PC-9 (cell line): ENCODE measurements around the gene TRIP12. TPM values are rescaled to one million over a fixed set of nuclear protein-coding genes. Genes with fewer than 3 reads are reported as not detected.
A peak's percentile ranks its signal among the peaks of the same experiment; 100 is the strongest.

Experiments
- BruUV-seq: library from RNA; stranded (reverse); fragments of 400-500 nt; replicated peaks from 2 replicates; lab custom pipeline; 2021; lab: Mats Ljungman, UMichigan
- CTCF ChIA-PET: fragments of 300-600 bp; sonication (Branson Sonifier 250); formaldehyde crosslinking; loops from one replicate; lab custom pipeline; 2022; ENCODE audit warnings: antibody characterized with exemption; lab: Charles Lee
- POLR2A ChIA-PET: fragments of 300-600 bp; sonication (Branson Sonifier 250); formaldehyde crosslinking; loops from one replicate; lab custom pipeline; 2022; ENCODE audit warnings: antibody characterized with exemption; ENCODE audit not compliant: unreplicated experiment; lab: Charles Lee
- DNase-seq, 2 experiments: peaks; one replicate each; pipeline versions ENCODE4 v3.0.0 to v3.0.0-alpha.2; 2015 to 2022; ENCODE audit warnings: mixed read lengths in 1 of 2
- H2AFZ ChIP-seq: fragments of 200-600 bp; sonication (generic); 2 replicates; pipeline ENCODE4 v1.8.1; 2017; ENCODE audit warnings: antibody characterized with exemption
- H3F3A ChIP-seq: fragments of 200-600 bp; sonication (generic); 2 replicates; pipeline ENCODE4 v1.8.1; 2017; ENCODE audit warnings: antibody characterized with exemption, mild to moderate bottlenecking, low read depth; ENCODE audit not compliant: insufficient read depth
- H3K27ac ChIP-seq: fragments of 200-600 bp; sonication (generic); 2 replicates; pipeline ENCODE4 v1.6.1; 2016; ENCODE audit warnings: mixed run types
- H3K27me3 ChIP-seq: fragments of 200-600 bp; sonication (generic); 2 replicates; pipeline ENCODE4 v1.6.1; 2016; ENCODE audit warnings: low read depth, mixed run types; ENCODE audit not compliant: insufficient read depth
- H3K36me3 ChIP-seq: fragments of 200-600 bp; sonication (generic); 2 replicates; pipeline ENCODE4 v1.6.1; 2016; ENCODE audit warnings: low read depth, mixed run types
- H3K4me1 ChIP-seq: fragments of 200-600 bp; sonication (generic); replicated peaks from 2 replicates; pipeline ENCODE4 v1.6.1; 2016; ENCODE audit warnings: mixed run types; ENCODE audit not compliant: insufficient read depth
- H3K4me2 ChIP-seq: fragments of 200-600 bp; sonication (generic); 2 replicates; pipeline ENCODE4 v1.6.1; 2017; ENCODE audit warnings: mixed run types
- H3K4me3 ChIP-seq: fragments of 200-600 bp; sonication (generic); 2 replicates; pipeline ENCODE4 v1.6.1; 2016; ENCODE audit warnings: mixed run types
- H3K79me2 ChIP-seq: fragments of 200-600 bp; sonication (generic); 2 replicates; pipeline ENCODE4 v1.6.1; 2017; ENCODE audit warnings: low read depth, mixed run types
- H3K9me2 ChIP-seq: fragments of 200-600 bp; sonication (generic); 2 replicates; pipeline ENCODE4 v1.8.1; 2017; ENCODE audit warnings: mild to moderate bottlenecking; ENCODE audit not compliant: insufficient read depth
- H3K9me3 ChIP-seq: fragments of 200-600 bp; sonication (generic); 2 replicates; pipeline ENCODE4 v1.8.1; 2016; ENCODE audit warnings: low read depth; ENCODE audit not compliant: insufficient read depth
- H4K20me1 ChIP-seq: fragments of 200-600 bp; sonication (generic); 2 replicates; pipeline ENCODE4 v1.8.1; 2017; ENCODE audit not compliant: insufficient read depth
- CTCF ChIP-seq: fragments of 200-600 bp; sonication (generic); conservative IDR thresholded peaks from 2 replicates; pipeline ENCODE4 v1.6.1; 2017; ENCODE audit warnings: mixed run types, antibody characterized with exemption, mild to moderate bottlenecking, moderate library complexity
- EZH2 ChIP-seq: fragments of 200-600 bp; sonication (generic); IDR thresholded peaks from 2 replicates; pipeline ENCODE4 v1.8.0; 2017; ENCODE audit warnings: antibody characterized with exemption, low read depth
- intact Hi-C: fragments of 100-400 bp; cut with micrococcal nuclease; formaldehyde crosslinking; loops from one replicate; pipeline ENCODE4 v1.10.0; 2022; ENCODE audit not compliant: unreplicated experiment
- total RNA-seq: library from RNA; stranded (reverse); gene quantifications from 2 replicates; pipeline ENCODE4 v1.2.3, GENCODE V29; 2021

TRIP12 gene
- total RNA-seq, 1 experiment from 2014 or later, result 226 TPM

DNA sequence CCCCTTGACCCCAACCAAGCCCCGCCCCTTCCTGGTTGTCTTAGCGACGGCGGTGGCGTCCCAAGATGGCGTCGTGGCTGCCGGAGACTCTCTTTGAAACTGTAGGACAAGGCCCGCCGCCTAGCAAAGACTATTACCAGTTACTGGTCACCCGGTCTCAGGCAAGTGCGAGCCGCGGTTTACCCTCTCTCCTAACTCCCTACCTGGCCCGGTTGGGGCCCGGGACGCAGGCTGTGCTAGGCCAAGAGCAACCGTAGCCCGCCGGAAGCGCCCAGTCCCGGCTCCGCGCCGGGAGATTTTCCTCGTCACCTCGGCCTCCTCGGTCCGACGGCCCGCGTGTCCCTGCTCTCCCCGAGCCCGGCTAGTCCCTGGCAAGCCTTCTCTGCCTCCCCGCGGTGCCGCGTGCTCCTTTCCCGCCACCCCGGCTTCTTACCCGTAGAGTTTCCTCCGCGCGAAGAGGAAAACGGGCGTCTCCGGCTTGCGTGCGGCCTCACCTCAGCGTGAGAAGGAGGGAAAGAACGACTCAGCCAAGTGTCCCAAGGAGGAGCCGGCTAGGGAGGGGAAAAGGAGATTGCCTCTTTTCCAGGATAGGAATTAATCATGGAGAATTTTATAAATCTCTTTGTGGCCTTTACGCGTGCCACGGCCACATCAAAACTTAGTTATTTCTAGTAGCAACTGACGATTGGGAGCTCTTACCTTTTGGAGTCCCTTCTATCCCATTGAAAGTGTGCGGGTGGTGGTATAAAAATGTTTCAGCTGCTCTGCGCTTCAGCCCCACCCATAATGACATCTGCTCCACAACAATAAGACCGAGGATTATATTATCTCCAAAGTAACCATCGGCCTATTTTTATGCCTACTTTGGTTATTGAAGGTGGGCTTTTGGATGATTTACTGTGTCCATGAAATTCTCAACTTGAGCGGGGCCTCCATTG, 909 bp upstream of the TRIP12 start, which contains the start of gene FBXO36:
Gene FBXO36, plus strand, starts transcription at position 55 of the 938 bp plus-strand sequence. Its CDS starts 11 bp downstream, at position 66.
- ChIA-PET POLR2A (interaction anchor here (0.7 kb wide), 1 partner anchor 15 kb away, joined by 3 read pairs; no protein-coding TSS in a partner anchor), CTCF (no interaction called here)
- H3K27me3 ChIP-seq, result no peaks in the 10 kb centered on the region
- peak within 1 kb of the TSS; percentile 94 for H3K4me3 ChIP-seq
- peaks cover 27% of the 10 kb centered on the region for H3K4me1 ChIP-seq
- H3K9me2 ChIP-seq, result no peaks in the 10 kb centered on the region; the same call in 1 of the 2 replicates
- TSS peak; percentile 43 for BruUV-seq
- peaks cover 59% of the 10 kb centered on the region for H3K79me2 ChIP-seq
- H3K4me2 ChIP-seq, result peak within 1 kb of the TSS; percentile 99
- peak within 1 kb of the TSS; percentile 93 for H2AFZ ChIP-seq
- peaks cover 7% of the 10 kb centered on the region for H3K36me3 ChIP-seq
- no peak for DNase-seq
- no peaks in the 10 kb centered on the region for H3K9me3 ChIP-seq
- peaks cover 20% of the 10 kb centered on the region; the same call in 1 of the 2 replicates for H3F3A ChIP-seq
- peaks cover 18% of the 10 kb centered on the region for H4K20me1 ChIP-seq
- peak within 1 kb of the TSS; percentile 80 for H3K27ac ChIP-seq
- TF ChIP-seq CTCF, result no peak
- no peak for TF ChIP-seq EZH2
- intact Hi-C loops, result loop anchor here (5.0 to 10.0 kb wide), 2 partner anchors 692 to 770 kb away; no protein-coding TSS in a partner anchor

DNA sequence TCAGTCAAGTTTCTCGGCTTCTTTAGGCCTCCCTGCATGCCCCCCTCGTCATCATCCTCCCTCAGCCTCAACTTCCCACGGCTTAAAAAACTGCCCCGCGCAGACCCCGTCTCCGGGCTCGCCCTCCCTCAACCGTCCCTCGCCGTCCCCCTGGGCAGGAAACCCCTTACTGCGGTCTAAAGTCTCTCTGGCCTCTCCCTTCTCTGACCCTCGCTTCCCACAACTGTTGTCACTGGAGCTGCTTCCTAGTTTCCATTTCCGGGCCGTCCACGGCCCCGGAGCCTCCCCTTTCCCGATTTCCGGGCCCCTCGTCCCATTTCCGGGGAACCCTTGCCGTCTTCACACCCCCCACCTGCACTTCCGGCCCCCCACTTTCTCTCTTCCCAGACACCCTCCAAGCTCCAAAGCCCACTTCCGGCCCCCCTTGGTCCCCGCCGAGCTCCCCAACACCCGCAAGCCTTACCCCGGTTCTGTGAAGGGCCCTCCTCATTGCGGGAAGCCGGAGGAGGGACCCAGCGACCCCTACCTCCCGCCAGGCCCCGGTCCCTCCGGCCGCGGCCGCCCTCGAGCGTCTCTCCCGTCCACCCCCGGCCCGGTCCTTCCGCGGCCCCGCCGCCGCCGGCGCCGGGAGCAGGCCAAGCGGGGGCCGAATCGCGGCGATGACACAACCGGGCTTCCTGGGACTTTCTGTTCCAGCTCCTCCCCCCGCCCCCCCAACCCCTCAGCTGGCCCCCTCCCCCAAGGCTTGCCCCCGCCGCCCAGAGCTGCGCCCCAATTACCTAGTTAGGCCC, 513 bp downstream of the TRIP12 start:
- Histone ChIP-seq H3K27me3 (no peaks in the 10 kb centered on the region), H3K4me2 (peak overlapping the region; percentile 99), H3K4me3 (peak overlapping the region; percentile 94), H3K27ac (peak overlapping the region; percentile 80), H3F3A (peaks cover 16% of the 10 kb centered on the region; the same call in 1 of the 2 replicates), H3K4me1 (peaks cover 17% of the 10 kb centered on the region), H4K20me1 (peaks cover 26% of the 10 kb centered on the region), H3K79me2 (peaks cover 72% of the 10 kb centered on the region), H3K9me2 (no peaks in the 10 kb centered on the region; the same call in 1 of the 2 replicates), H3K36me3 (peaks cover 8% of the 10 kb centered on the region), H3K9me3 (no peaks in the 10 kb centered on the region), H2AFZ (peak overlapping the region; percentile 81)
- CTCF ChIA-PET, result interaction anchor here (0.8 kb wide), 1 partner anchor 146 kb away, joined by 4 read pairs; no protein-coding TSS in a partner anchor
- no TSS peak for BruUV-seq
- POLR2A ChIA-PET, result no interaction called here
- DNase-seq, result peak; percentile 40 to 65
- TF ChIP-seq CTCF, result no peak
- intact Hi-C loops, result loop anchor here (5.0 to 10.0 kb wide), 2 partner anchors 694 to 771 kb away; no protein-coding TSS in a partner anchor
